ENCODE data around the gene CCND2. TPM values are rescaled to one million over a fixed set of nuclear protein-coding genes. Genes with fewer than 3 reads are reported as not detected.

The CCND2 gene
- polyA plus RNA-seq (2011; rRNA removed) (0.64 and 1.4 TPM in 2 replicates), polyA minus RNA-seq (2011; rRNA and poly(A)+ RNA removed) (1.8 and 2.6 TPM in 2 replicates)

- no peak for TF ChIP-seq CTCF (IDR thresholded peaks at IDR 0.05; ENCODE audit: insufficient read depth, low read depth, low read length)
- Histone ChIP-seq H3K4me3 (ENCODE audit: low read depth, low read length) (peak within 1 kb of the TSS; percentile 23), H3K36me3 (ENCODE audit: control insufficient read depth, insufficient read depth, low read length) (no peaks in the 10 kb centered on the region), H3K27me3 (ENCODE audit: control insufficient read depth, insufficient read depth, low read length) (peaks cover 66% of the 10 kb centered on the region)
- ChIA-PET POLR2A (interaction anchor here (0.6 kb wide), 1 partner anchor 75 kb away, joined by 3 read pairs; no protein-coding TSS in a partner anchor), CTCF (interaction anchor here (1.8 to 5.5 kb wide), 2 partner anchors 158 to 388 kb away, joined by 10 to 30 read pairs; no protein-coding TSS in a partner anchor)
- no peak for DNase-seq (ENCODE audit: low read depth)
These were observed at the start of gene CCND2 for GRCh38 chr12:4273652-4274395. CCND2 (plus strand) TSS chr12:4273762; CDS start chr12:4274041, 279 bp downstream.

- no peak for DNase-seq (ENCODE audit: low read depth)
- CTCF ChIA-PET = no interaction called here
- Histone ChIP-seq H3K4me3 (ENCODE audit: low read depth, low read length) (no peak overlapping the region), H3K36me3 (ENCODE audit: control insufficient read depth, insufficient read depth, low read length) (no peaks in the 10 kb centered on the region), H3K27me3 (ENCODE audit: control insufficient read depth, insufficient read depth, low read length) (no peaks in the 10 kb centered on the region)
- POLR2A ChIA-PET = no interaction called here
- TF ChIP-seq CTCF (IDR thresholded peaks at IDR 0.05; ENCODE audit: insufficient read depth, low read depth, low read length) = no peak
These were observed 49.2 kb upstream of the CCND2 start for GRCh38 chr12:4224206-4224889.

- ChIA-PET CTCF (no interaction called here), POLR2A (no interaction called here)
- H3K4me3 ChIP-seq (ENCODE audit: low read depth, low read length) = no peak overlapping the region
- no peaks in the 10 kb centered on the region for H3K27me3 ChIP-seq (ENCODE audit: control insufficient read depth, insufficient read depth, low read length)
- DNase-seq (ENCODE audit: low read depth) = no peak
- TF ChIP-seq CTCF (IDR thresholded peaks at IDR 0.05; ENCODE audit: insufficient read depth, low read depth, low read length) = no peak
- no peaks in the 10 kb centered on the region for H3K36me3 ChIP-seq (ENCODE audit: control insufficient read depth, insufficient read depth, low read length)
These were observed 48.0 kb upstream of the CCND2 start for GRCh38 chr12:4225571-4225970.

- ChIA-PET CTCF (no interaction called here), POLR2A (no interaction called here)
- no peak for TF ChIP-seq CTCF (IDR thresholded peaks at IDR 0.05; ENCODE audit: insufficient read depth, low read depth, low read length)
- DNase-seq (ENCODE audit: low read depth) = no peak
- Histone ChIP-seq H3K36me3 (ENCODE audit: control insufficient read depth, insufficient read depth, low read length) (no peaks in the 10 kb centered on the region), H3K4me3 (ENCODE audit: low read depth, low read length) (no peak overlapping the region), H3K27me3 (ENCODE audit: control insufficient read depth, insufficient read depth, low read length) (no peaks in the 10 kb centered on the region)
These were observed 46.5 kb upstream of the CCND2 start for GRCh38 chr12:4227046-4227445.

- H3K27me3 ChIP-seq (ENCODE audit: control insufficient read depth, insufficient read depth, low read length) = no peaks in the 10 kb centered on the region
- POLR2A ChIA-PET = no interaction called here
These were observed 45.4 kb upstream of the CCND2 start for GRCh38 chr12:4228122-4228580.

More at GRCh38 chr12:4228122-4228580, 45.4 kb upstream of the CCND2 start:
- CTCF ChIA-PET = interaction anchor here (0.7 kb wide), 1 partner anchor 11 kb away, joined by 3 read pairs; no protein-coding TSS in a partner anchor
- H3K36me3 ChIP-seq (ENCODE audit: control insufficient read depth, insufficient read depth, low read length) = no peaks in the 10 kb centered on the region
- TF ChIP-seq CTCF (IDR thresholded peaks at IDR 0.05; ENCODE audit: insufficient read depth, low read depth, low read length) = no peak
- DNase-seq (ENCODE audit: low read depth) = no peak
- H3K4me3 ChIP-seq (ENCODE audit: low read depth, low read length) = no peak overlapping the region

Data from BJ (cell line).